ENCODE results near the gene CAMSAP1.
A peak's percentile ranks its signal among the peaks of the same experiment; 100 is the strongest.
"Not testable (repeated sequence)": the region's sequence is repeated elsewhere in the genome, so short reads cannot be mapped to it uniquely, and the experiment has no call there.

The CAMSAP1 gene

GRCh38 chr9:135896205-135896604 lies 11.1 kb downstream of the CAMSAP1 start:
- no peak for DNase-seq

- DNase-seq, result no peak
Measured at GRCh38 chr9:135895202-135895848, 12.0 kb downstream of the CAMSAP1 start.

- DNase-seq, result no peak
Measured at GRCh38 chr9:135893104-135893503, 14.2 kb downstream of the CAMSAP1 start.

GRCh38 chr9:135892327-135892726 lies 15.0 kb downstream of the CAMSAP1 start:
- DNase-seq, result not testable (repeated sequence)

GRCh38 chr9:135891027-135891631 lies 16.2 kb downstream of the CAMSAP1 start:
- no peak for DNase-seq

GRCh38 chr9:135890190-135891026 lies 16.9 kb downstream of the CAMSAP1 start:
- no peak for DNase-seq

- peak in 1 of 2 experiments; percentile 23 for DNase-seq
Measured at GRCh38 chr9:135889564-135890189, 17.7 kb downstream of the CAMSAP1 start.

- DNase-seq, result peak in 1 of 2 experiments; percentile 16
Measured at GRCh38 chr9:135888766-135889394, 18.5 kb downstream of the CAMSAP1 start.

GRCh38 chr9:135888126-135888765 lies 19.1 kb downstream of the CAMSAP1 start:
- peak; percentile 48 to 69 for DNase-seq

GRCh38 chr9:135887585-135888050 lies 19.7 kb downstream of the CAMSAP1 start:
- no peak for DNase-seq

GRCh38 chr9:135887021-135887507 lies 20.3 kb downstream of the CAMSAP1 start:
- no peak for DNase-seq

GRCh38 chr9:135886147-135886981 lies 21.0 kb downstream of the CAMSAP1 start:
- DNase-seq, result no peak

GRCh38 chr9:135885100-135885853 lies 22.1 kb downstream of the CAMSAP1 start:
- no peak for DNase-seq

- no peak for DNase-seq
Measured at GRCh38 chr9:135884328-135885035, 22.9 kb downstream of the CAMSAP1 start.

- no peak for DNase-seq
Measured at GRCh38 chr9:135883410-135884089, 23.8 kb downstream of the CAMSAP1 start.

GRCh38 chr9:135882011-135882410 lies 25.3 kb downstream of the CAMSAP1 start:
- DNase-seq, result no peak

GRCh38 chr9:135880438-135880837 lies 26.9 kb downstream of the CAMSAP1 start:
- DNase-seq, result no peak

GRCh38 chr9:135879619-135880018 lies 27.7 kb downstream of the CAMSAP1 start:
- no peak for DNase-seq

- DNase-seq, result no peak
Measured at GRCh38 chr9:135879237-135879601, 28.1 kb downstream of the CAMSAP1 start.

Data from NCI-H524 (cell line).